ENCODE measurements around the gene ZAP70. TPM values are rescaled to one million over a fixed set of nuclear protein-coding genes. Genes with fewer than 3 reads are reported as not detected.

ZAP70 gene
- total and polyA plus RNA-seq, 9 donors, result 0.45 to 2.0 (median 0.75) TPM

DNA sequence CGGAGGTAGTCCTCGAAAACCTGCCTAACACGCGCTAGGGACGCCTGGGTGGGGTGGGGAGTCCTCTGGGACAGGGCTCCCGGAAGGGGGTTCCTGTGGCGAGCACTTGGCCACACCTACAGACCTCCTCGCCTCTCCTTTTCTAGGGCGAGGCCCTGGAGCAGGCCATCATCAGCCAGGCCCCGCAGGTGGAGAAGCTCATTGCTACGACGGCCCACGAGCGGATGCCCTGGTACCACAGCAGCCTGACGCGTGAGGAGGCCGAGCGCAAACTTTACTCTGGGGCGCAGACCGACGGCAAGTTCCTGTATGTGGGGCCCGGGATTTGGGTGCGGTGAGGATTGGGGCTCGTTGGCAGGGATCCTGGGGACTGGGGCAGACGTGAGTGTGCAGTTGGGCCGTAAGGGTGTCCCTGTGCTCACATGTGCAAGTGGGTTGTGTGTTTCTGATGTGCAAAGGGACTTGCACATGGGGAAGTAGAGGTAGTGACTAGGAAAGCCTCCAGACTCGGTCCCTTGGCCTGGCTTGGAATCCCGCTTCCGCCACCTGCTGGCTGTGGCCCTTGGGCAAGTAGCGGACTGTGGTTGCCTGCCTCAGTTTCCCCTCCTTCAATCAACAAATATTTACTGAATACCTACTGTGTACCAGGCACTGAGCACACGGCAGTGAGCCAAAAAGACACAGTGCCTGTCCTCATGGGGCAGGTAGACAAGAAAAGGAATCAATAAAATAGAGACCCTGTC lies 11.7 kb downstream of the ZAP70 start:
- Histone ChIP-seq H3K4me3 (no peak overlapping the region), H3K4me1 (ENCODE audit: insufficient read depth) (no peaks in the 10 kb centered on the region), H3K36me3 (no peaks in the 10 kb centered on the region), H3K9me3 (no peaks in the 10 kb centered on the region), H3K27ac (no peak overlapping the region), H3K27me3 (no peaks in the 10 kb centered on the region)
- DNase-seq, result no peak
- WGBS, 3 donors, result 94% methylated on average over 31 of the region's 31 CpGs
- intact Hi-C loops (cut with DNase I), result no loop called here
- TF ChIP-seq EP300 (IDR thresholded peaks at IDR 0.05), result no peak
- TF ChIP-seq POLR2A (IDR thresholded peaks at IDR 0.05), result no peak
- TF ChIP-seq, protein P1, sequence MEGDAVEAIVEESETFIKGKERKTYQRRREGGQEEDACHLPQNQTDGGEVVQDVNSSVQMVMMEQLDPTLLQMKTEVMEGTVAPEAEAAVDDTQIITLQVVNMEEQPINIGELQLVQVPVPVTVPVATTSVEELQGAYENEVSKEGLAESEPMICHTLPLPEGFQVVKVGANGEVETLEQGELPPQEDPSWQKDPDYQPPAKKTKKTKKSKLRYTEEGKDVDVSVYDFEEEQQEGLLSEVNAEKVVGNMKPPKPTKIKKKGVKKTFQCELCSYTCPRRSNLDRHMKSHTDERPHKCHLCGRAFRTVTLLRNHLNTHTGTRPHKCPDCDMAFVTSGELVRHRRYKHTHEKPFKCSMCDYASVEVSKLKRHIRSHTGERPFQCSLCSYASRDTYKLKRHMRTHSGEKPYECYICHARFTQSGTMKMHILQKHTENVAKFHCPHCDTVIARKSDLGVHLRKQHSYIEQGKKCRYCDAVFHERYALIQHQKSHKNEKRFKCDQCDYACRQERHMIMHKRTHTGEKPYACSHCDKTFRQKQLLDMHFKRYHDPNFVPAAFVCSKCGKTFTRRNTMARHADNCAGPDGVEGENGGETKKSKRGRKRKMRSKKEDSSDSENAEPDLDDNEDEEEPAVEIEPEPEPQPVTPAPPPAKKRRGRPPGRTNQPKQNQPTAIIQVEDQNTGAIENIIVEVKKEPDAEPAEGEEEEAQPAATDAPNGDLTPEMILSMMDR (IDR thresholded peaks at IDR 0.05), result no peak

DNA sequence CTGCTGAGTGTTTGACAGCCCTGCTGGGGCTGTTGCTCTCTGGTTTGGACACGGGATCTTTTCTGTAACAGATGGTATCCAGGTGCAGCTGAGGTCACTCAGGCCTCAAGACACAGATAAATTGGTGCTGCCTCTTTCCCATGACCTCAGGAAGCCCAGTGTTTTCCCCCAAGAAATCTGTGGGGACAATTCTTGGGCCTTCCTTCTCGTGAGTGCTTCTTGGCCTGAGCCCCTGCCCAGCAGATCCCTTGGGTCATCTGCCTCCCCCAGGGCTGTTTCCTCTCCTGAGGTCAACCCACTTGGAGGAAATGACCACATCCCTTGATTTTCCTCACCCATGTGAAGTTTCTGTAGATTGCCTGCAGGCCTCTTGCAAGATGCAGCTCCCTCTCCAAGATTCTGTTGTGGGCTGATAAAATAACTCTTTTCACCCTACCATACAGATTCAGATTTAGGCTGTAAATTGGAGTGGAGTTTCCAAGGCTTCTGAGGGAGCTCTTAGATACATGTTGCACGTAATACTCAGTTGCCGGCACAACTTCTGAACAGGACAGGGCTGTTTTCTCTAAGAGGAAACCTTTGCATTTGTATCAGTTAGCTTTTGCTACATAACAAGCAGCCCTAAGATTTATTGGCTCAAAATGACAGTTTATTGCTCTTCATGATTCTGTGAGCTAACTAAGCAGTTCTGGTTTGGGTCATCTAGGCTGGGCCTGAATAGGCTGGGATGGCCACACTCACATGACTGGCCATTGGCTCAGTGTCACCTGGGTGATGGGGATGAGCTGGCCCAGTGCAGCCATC lies 13.1 kb downstream of the ZAP70 start:
- TF ChIP-seq EP300 (IDR thresholded peaks at IDR 0.05), result no peak
- no peak for TF ChIP-seq POLR2A (IDR thresholded peaks at IDR 0.05)
- TF ChIP-seq, protein P1 (IDR thresholded peaks at IDR 0.05), result no peak
- Histone ChIP-seq H3K27me3 (no peaks in the 10 kb centered on the region), H3K9me3 (no peaks in the 10 kb centered on the region), H3K4me3 (no peak overlapping the region), H3K27ac (no peak overlapping the region), H3K36me3 (no peaks in the 10 kb centered on the region), H3K4me1 (ENCODE audit: insufficient read depth) (no peaks in the 10 kb centered on the region)
- 55 to 65% (median 62%) methylated on average over 4 of the region's 4 CpGs for WGBS, 3 donors
- intact Hi-C loops (cut with DNase I), result no loop called here
- no peak for DNase-seq

DNA sequence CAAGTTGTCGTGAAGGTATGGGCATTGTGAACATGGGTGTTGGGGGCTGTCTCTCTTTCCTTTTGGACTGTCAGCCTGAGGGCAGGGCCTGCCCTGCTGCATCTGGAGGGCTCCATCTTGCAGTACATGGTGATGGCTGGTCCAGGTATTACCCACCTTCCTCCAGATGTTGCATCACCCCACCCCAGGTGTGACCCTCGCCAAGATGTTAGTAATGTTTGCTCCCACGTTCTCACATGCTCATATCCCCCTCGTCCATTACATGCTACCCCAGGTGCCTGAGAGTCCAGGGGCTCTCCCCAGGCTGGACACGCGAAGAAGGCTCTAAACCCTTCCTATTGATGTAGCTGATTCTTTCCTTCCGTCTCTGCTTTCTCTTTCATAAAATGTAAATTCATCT lies 13.9 kb downstream of the ZAP70 start:
- Histone ChIP-seq H3K9me3 (no peaks in the 10 kb centered on the region), H3K4me1 (ENCODE audit: insufficient read depth) (no peaks in the 10 kb centered on the region), H3K27me3 (no peaks in the 10 kb centered on the region), H3K4me3 (no peak overlapping the region), H3K36me3 (no peaks in the 10 kb centered on the region), H3K27ac (no peak overlapping the region)
- TF ChIP-seq, protein P1 (IDR thresholded peaks at IDR 0.05), result no peak
- no peak for TF ChIP-seq POLR2A (IDR thresholded peaks at IDR 0.05)
- TF ChIP-seq EP300 (IDR thresholded peaks at IDR 0.05), result no peak
- WGBS, 3 donors, result 84 to 92% (median 86%) methylated on average over 7 of the region's 7 CpGs
- no peak for DNase-seq
- intact Hi-C loops (cut with DNase I), result no loop called here

DNA sequence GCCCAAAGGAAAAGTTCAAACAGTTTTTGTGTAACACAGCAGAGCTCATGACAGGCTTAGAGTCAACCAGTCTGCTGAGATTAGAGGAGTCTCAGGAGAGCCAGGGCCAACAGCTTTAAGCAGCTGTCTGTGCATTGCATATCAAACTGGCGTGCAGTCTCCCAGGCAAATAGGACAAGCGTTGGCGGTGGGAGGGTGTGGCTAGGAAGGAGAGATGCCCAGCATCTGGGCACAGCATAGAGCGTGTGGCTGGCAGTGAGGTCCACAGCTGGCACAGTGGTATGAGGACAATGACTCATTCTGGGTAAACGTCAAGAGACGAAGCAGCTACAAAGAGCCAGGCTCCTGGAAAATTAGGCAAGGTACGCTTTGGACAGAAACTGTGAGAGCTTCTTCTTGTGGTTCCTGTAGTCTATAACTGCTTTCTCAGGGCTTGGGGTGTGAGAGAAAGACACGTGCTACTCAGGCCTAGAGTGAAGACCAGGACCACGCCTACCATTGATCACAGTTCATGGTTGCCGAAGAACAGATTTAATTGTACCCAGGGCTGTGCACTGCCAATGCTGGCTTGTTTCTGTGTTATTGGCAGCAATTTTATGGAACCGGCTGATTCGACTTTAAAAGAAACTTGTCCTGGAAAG lies 14.8 kb downstream of the ZAP70 start:
- Histone ChIP-seq H3K27ac (no peak overlapping the region), H3K27me3 (no peaks in the 10 kb centered on the region), H3K36me3 (no peaks in the 10 kb centered on the region), H3K4me1 (ENCODE audit: insufficient read depth) (no peaks in the 10 kb centered on the region), H3K4me3 (no peak overlapping the region), H3K9me3 (no peaks in the 10 kb centered on the region)
- whole genome bisulfite sequencing, 3 donors, result 39 to 56% (median 39%) methylated on average over 12 of the region's 12 CpGs
- TF ChIP-seq POLR2A (IDR thresholded peaks at IDR 0.05) (no peak), EP300 (IDR thresholded peaks at IDR 0.05) (no peak)
- TF ChIP-seq, protein P1 (IDR thresholded peaks at IDR 0.05), result no peak
- DNase-seq, result no peak
- intact Hi-C loops (cut with DNase I), result no loop called here

Data from ovary (tissue), 9 donors.